ENCODE results near the gene CFAP107.
"Not testable (repeated sequence)": the region's sequence is repeated elsewhere in the genome, so short reads cannot be mapped to it uniquely, and the experiment has no call there.

DNA sequence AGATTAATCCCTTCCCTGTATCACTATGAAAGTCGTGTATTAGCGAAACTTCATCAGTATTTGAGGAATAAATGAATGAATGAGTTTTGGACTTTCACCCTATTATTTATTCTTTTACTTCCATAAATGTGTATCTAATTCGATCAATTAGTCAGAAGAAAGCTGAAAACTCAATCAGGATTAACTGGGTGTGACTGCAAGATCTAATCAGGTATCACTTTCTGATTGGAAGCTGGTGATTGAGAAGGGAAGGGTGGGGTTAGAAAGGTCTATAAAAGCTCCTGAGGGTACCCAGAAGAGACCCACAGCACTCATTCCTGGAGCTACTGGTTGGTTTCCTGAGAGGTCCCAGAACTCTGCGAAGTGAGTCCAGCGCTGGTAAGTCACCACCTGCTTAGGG is 45.1 kb downstream of the CFAP107 start, which contains the start of gene PRAMEF1:
- not testable (repeated sequence) for TF ChIP-seq CTCF (IDR thresholded peaks at IDR 0.05; ENCODE audit: low read depth, low read length); EZH2phosphoT487 (IDR thresholded peaks at IDR 0.05; ENCODE audit: low read depth)
